ENCODE results near the gene TAB2.

- TF ChIP-seq CTCF (IDR thresholded peaks at IDR 0.05): no peak
- TF ChIP-seq POLR2A (IDR thresholded peaks at IDR 0.05): no peak
Observed at GRCh38 chr6:149317644-149318571, at the start of gene TAB2.

Data from suprapubic skin (tissue), 3 donors.